GM10266 (cell line): ENCODE results near the gene CNPY3.

Experiments
- DNase-seq: peaks from one replicate; pipeline ENCODE4 v3.0.0; 2012; ENCODE audit errors: extremely low spot score
- CTCF ChIP-seq: IDR thresholded peaks from 2 replicates; pipeline ENCODE4 v1.5.1; 2012; ENCODE audit warnings: mild to moderate bottlenecking, low read depth; ENCODE audit not compliant: control insufficient read depth, insufficient read depth; ENCODE audit errors: missing control alignments

The CNPY3 gene

DNA sequence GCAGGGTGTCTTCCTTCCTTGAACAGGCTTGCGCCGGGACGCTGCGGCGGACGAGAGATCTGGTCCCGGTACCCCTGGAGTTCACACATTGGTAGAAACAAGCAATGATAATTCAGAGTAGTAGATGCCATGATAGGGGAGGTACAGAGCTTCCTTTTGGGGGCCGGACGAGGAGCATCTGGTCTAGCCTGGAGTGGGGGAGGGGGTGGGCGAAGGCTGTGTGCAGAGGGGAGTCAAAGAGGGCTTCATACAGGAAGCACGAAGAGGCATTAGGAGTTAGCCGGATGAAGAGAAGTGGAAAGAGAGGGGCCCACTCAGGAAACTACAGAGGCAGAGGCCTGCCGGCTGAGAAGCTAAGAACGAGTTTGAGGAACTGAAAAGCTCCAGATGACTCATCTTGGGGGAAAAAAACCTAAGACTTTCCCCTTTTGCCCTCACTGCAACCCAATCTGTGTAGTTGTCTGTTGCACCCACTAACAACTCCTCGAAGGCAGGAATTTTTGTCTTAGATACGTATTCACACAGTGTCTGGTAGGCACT is 611 bp downstream of the CNPY3 start:
- DNase-seq = peak; percentile 83
- no peak for TF ChIP-seq CTCF

DNA sequence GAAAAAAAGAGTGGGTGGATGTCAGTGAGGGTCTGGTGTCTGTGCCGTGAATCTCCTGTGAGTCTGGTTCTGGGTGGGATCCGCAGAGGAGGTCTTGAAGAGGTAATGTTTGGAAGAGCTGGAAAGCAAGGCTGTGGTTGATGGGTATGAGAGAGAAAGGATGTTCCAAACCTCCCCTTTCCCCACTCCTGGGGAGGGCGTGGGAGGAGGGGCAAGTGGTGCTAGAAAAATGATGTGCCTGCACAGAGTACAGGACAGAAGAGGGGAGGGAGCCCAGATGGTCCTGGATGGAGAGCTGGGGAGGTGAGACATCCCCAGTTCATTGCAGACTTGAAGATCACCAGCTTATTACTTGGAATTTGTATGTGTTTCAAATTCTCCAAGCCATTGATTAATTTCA is 3.1 kb downstream of the CNPY3 start:
- no peak for DNase-seq
- TF ChIP-seq CTCF = no peak

- TF ChIP-seq CTCF = no peak
- DNase-seq = no peak
Measured at GRCh38 chr6:42933205-42933604, 3.9 kb downstream of the CNPY3 start.

DNA sequence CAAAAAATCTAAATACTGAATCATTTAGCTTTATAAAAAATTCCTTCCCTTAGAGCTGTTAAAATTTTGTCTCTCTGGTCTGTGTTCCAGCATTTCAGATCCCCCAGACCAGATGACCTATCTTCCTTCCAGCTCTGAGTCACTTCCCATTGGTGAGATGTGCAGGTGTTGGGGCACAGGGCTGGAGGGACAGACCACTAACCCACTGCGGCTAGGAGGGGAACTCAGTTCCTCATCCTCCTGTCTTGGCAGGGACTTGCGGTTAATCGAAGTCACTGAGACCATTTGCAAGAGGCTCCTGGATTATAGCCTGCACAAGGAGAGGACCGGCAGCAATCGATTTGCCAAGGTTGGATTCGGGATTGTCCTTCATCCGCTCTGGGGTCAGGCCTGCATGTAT is 6.0 kb downstream of the CNPY3 start:
- no peak for TF ChIP-seq CTCF
- DNase-seq = no peak

DNA sequence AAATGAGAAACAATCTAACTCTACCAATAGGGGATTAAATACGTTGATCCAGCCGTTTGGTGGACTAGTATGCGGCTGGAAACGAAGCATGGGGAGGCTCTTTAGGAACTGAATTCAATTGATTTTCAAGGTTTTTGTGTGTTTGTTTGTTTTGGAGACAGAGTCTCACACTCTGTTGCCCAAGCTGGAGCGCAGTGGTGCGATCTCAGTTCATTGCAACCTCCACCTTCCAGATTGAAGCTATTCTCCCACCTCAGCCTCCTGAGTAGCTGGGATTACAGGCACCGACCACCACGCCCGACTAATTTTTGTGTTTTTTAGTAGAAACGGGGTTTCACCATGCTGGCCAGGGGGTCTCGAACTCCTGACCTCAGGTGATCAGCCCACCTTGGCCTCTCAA is 7.1 kb downstream of the CNPY3 start:
- no peak for TF ChIP-seq CTCF
- no peak for DNase-seq

- no peak for TF ChIP-seq CTCF
- DNase-seq = no peak
Measured at GRCh38 chr6:42937548-42938427, 8.5 kb downstream of the CNPY3 start.

DNA sequence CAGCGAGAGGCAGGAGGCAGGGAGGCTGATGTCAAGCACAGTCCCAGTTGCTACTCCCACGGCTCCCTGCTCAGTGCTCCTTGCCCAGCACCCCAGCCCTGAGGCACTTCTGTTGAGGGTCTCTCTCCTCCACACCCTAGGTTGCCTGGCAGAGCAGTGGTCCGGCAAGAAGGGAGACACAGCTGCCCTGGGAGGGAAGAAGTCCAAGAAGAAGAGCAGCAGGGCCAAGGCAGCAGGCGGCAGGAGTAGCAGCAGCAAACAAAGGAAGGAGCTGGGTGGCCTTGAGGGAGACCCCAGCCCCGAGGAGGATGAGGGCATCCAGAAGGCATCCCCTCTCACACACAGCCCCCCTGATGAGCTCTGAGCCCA is 9.1 kb downstream of the CNPY3 start:
- no peak for DNase-seq
- no peak for TF ChIP-seq CTCF
